ENCODE results near the gene FAM131C.
"Not testable (repeated sequence)": the region's sequence is repeated elsewhere in the genome, so short reads cannot be mapped to it uniquely, and the experiment has no call there.

Gene FAM131C

DNA sequence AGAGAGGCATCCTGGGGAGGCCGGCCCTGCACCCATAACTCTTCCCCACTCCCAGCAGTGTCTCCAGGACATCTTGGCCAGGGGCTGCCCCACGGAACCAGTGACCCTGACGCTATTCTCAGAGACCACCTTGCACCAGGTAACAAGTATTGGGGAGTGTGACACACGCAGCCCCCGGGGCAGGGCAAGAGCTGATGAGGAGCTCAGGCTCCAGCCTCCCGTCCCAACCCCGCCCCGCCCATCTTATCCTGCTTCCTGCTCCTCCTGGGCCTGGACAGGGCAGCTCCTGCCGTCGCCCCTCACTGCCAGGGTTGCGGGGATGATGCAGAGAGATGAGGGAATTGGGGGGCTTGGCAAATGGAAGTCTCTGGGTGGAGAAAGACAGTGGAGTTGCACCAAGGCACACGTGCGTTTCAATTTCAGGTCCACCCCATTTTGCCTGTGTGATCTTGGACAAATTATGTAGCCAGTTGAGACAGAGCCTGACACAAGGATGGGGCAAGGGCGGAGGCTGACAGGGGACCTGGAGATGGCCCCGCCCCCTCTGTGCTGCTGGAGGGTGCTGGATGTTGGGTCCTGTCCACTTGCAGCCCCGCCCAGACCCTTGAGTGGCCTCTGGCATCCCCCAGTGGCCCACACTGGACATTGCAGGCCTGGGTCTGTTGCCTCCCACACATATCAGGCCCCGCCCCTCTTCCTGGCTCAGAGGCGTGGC, 40.9 kb downstream of the FAM131C start:
- H2AFZ ChIP-seq (ENCODE audit: low read depth, low read length, severe bottlenecking): no peak overlapping the region
- no peaks in the 10 kb centered on the region for H3F3A ChIP-seq (ENCODE audit: insufficient read depth)
- no peaks in the 10 kb centered on the region for H4K20me1 ChIP-seq (ENCODE audit: low read depth, low read length)
- no peak overlapping the region for H3K27ac ChIP-seq (ENCODE audit: low read depth, low read length)
- no peaks in the 10 kb centered on the region for H3K9me2 ChIP-seq (replicated peaks; ENCODE audit: insufficient read depth, low read length)
- TF ChIP-seq, protein P1, sequence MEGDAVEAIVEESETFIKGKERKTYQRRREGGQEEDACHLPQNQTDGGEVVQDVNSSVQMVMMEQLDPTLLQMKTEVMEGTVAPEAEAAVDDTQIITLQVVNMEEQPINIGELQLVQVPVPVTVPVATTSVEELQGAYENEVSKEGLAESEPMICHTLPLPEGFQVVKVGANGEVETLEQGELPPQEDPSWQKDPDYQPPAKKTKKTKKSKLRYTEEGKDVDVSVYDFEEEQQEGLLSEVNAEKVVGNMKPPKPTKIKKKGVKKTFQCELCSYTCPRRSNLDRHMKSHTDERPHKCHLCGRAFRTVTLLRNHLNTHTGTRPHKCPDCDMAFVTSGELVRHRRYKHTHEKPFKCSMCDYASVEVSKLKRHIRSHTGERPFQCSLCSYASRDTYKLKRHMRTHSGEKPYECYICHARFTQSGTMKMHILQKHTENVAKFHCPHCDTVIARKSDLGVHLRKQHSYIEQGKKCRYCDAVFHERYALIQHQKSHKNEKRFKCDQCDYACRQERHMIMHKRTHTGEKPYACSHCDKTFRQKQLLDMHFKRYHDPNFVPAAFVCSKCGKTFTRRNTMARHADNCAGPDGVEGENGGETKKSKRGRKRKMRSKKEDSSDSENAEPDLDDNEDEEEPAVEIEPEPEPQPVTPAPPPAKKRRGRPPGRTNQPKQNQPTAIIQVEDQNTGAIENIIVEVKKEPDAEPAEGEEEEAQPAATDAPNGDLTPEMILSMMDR (IDR thresholded peaks at IDR 0.05; ENCODE audit: insufficient read depth, low read length, poor library complexity, severe bottlenecking): peak; percentile 20
- no peak for TF ChIP-seq EZH2phosphoT487 (conservative IDR thresholded peaks at IDR 0.05; ENCODE audit: low read length)
- H3K9ac ChIP-seq (ENCODE audit: low read length): no peak overlapping the region
- H3K9me3 ChIP-seq (ENCODE audit: insufficient read depth, low read length): no peaks in the 10 kb centered on the region
- H3K4me3 ChIP-seq (ENCODE audit: insufficient read depth, low read length, poor library complexity, severe bottlenecking): no peak overlapping the region
- H3K27me3 ChIP-seq (ENCODE audit: low read length): no peaks in the 10 kb centered on the region
- H3K4me2 ChIP-seq (ENCODE audit: low read depth, low read length, poor library complexity, severe bottlenecking): no peak overlapping the region
- H3K79me2 ChIP-seq (ENCODE audit: insufficient read depth, low read length): no peaks in the 10 kb centered on the region
- no peaks in the 10 kb centered on the region for H3K36me3 ChIP-seq (ENCODE audit: low read length)

DNA sequence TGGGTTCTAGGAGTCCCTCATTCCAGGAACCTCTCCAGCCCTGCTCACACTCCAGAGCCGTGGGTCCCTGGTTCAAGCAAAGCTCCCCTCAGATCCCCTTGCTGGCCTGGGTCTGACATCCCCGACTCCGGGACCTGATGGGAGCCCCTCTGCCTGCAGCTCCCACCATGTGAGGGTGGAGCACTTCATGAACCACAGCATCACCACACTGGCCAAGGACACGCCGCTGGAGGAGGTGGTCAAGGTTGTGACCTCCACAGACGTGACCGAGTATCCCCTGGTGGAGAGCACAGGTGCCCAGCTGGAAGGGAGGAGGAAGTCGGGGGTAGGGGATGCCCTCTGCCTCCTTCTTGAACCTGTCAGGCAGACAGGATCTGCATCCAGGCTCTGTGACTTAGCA, 41.9 kb downstream of the FAM131C start:
- no peaks in the 10 kb centered on the region for H4K20me1 ChIP-seq (ENCODE audit: low read depth, low read length)

DNA sequence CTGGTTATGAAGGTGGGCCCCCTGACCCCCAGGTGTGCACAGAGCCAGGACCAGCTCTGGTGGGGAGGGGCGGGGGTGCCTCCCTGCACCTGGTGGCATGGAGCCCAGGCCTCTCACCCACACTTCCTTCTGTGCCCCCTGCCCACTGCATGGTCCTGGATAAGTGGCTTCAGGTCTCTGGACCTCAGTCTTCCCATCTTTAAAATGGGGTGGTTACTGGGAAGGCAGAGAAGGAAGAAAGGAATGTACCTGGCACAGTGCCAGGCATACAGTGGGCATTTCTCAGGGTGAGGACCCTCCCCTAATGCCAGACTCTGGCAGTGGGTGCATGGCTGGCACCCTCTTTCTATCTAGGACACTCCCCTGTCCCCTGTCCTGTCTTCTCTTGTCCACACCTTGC, 44.2 kb downstream of the FAM131C start:
- Histone ChIP-seq H3K27ac (ENCODE audit: low read depth, low read length) (no peak overlapping the region), H3K4me3 (ENCODE audit: insufficient read depth, low read length, poor library complexity, severe bottlenecking) (no peak overlapping the region), H3K9me2 (replicated peaks; ENCODE audit: insufficient read depth, low read length) (no peaks in the 10 kb centered on the region)

More for the DNA sequence above, 41.9 kb downstream of the FAM131C start:
- Histone ChIP-seq H3K4me2 (ENCODE audit: low read depth, low read length, poor library complexity, severe bottlenecking) (no peak overlapping the region), H3K27me3 (ENCODE audit: low read length) (no peaks in the 10 kb centered on the region), H3K79me2 (ENCODE audit: insufficient read depth, low read length) (no peaks in the 10 kb centered on the region), H3K9ac (ENCODE audit: low read length) (no peak overlapping the region), H3K27ac (ENCODE audit: low read depth, low read length) (no peak overlapping the region), H3K9me2 (replicated peaks; ENCODE audit: insufficient read depth, low read length) (no peaks in the 10 kb centered on the region), H3K9me3 (ENCODE audit: insufficient read depth, low read length) (no peaks in the 10 kb centered on the region), H3K36me3 (ENCODE audit: low read length) (no peaks in the 10 kb centered on the region), H3K4me3 (ENCODE audit: insufficient read depth, low read length, poor library complexity, severe bottlenecking) (no peak overlapping the region), H3F3A (ENCODE audit: insufficient read depth) (no peaks in the 10 kb centered on the region), H2AFZ (ENCODE audit: low read depth, low read length, severe bottlenecking) (no peak overlapping the region)
- TF ChIP-seq, protein P1 (IDR thresholded peaks at IDR 0.05; ENCODE audit: insufficient read depth, low read length, poor library complexity, severe bottlenecking): no peak
- no peak for TF ChIP-seq EZH2phosphoT487 (conservative IDR thresholded peaks at IDR 0.05; ENCODE audit: low read length)

DNA sequence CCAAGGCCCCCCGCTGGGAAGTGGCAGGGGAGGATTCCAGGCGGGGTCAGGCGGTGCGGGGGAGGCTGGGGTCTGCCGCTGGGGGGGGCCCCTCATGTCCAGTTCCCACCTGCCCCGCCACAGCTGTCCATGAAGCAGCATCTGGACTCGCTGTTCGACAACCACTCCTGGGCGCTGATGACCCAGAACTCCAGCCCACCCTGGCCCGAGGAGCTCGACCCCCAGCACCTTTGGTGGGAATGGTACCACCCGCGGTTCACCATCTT, 44.5 kb downstream of the FAM131C start:
- H3K27me3 ChIP-seq (ENCODE audit: low read length); H2AFZ ChIP-seq (ENCODE audit: low read depth, low read length, severe bottlenecking); H3F3A ChIP-seq (ENCODE audit: insufficient read depth); H3K4me3 ChIP-seq (ENCODE audit: insufficient read depth, low read length, poor library complexity, severe bottlenecking); H3K27ac ChIP-seq (ENCODE audit: low read depth, low read length); H3K36me3 ChIP-seq (ENCODE audit: low read length); H3K9ac ChIP-seq (ENCODE audit: low read length); H3K9me3 ChIP-seq (ENCODE audit: insufficient read depth, low read length); H4K20me1 ChIP-seq (ENCODE audit: low read depth, low read length); H3K4me2 ChIP-seq (ENCODE audit: low read depth, low read length, poor library complexity, severe bottlenecking); H3K79me2 ChIP-seq (ENCODE audit: insufficient read depth, low read length); H3K9me2 ChIP-seq (replicated peaks; ENCODE audit: insufficient read depth, low read length): not testable (repeated sequence)

More for the DNA sequence above, 44.2 kb downstream of the FAM131C start:
- no peak overlapping the region for H3K4me2 ChIP-seq (ENCODE audit: low read depth, low read length, poor library complexity, severe bottlenecking)
- H3K9me3 ChIP-seq (ENCODE audit: insufficient read depth, low read length): no peaks in the 10 kb centered on the region
- no peak for TF ChIP-seq EZH2phosphoT487 (conservative IDR thresholded peaks at IDR 0.05; ENCODE audit: low read length)
- TF ChIP-seq, protein P1 (IDR thresholded peaks at IDR 0.05; ENCODE audit: insufficient read depth, low read length, poor library complexity, severe bottlenecking): no peak
- no peaks in the 10 kb centered on the region for H3K27me3 ChIP-seq (ENCODE audit: low read length)
- no peaks in the 10 kb centered on the region for H3K36me3 ChIP-seq (ENCODE audit: low read length)
- no peak overlapping the region for H2AFZ ChIP-seq (ENCODE audit: low read depth, low read length, severe bottlenecking)
- no peak overlapping the region for H3K9ac ChIP-seq (ENCODE audit: low read length)
- H4K20me1 ChIP-seq (ENCODE audit: low read depth, low read length): no peaks in the 10 kb centered on the region
- H3K79me2 ChIP-seq (ENCODE audit: insufficient read depth, low read length): no peaks in the 10 kb centered on the region
- no peaks in the 10 kb centered on the region for H3F3A ChIP-seq (ENCODE audit: insufficient read depth)
